Astrocyte (in vitro differentiated cells and primary cell): Measurements from ENCODE around the gene SOCS6. TPM values are rescaled to one million over a fixed set of nuclear protein-coding genes. Genes with fewer than 3 reads are reported as not detected.

Source experiments
- DNase-seq: peaks from one replicate; pipeline ENCODE4 v3.0.0-alpha.2; 2010; ENCODE audit warnings: low read depth
- FAIRE-seq: peaks from 2 replicates; lab custom pipeline; 2011; peaks lifted over from hg19 to GRCh38; lab: Jason Lieb, UNC
- H2AFZ ChIP-seq: 2 replicates; pipeline ENCODE4 v1.6.0; 2012; ENCODE audit warnings: low read depth, low read length, inconsistent platforms
- H3K27ac ChIP-seq: 2 replicates; pipeline ENCODE4 v1.5.1; 2011; ENCODE audit warnings: low read depth, low read length, inconsistent platforms
- H3K27me3 ChIP-seq: 2 replicates; pipeline ENCODE4 v1.6.0; 2011; ENCODE audit warnings: low read length, inconsistent platforms; ENCODE audit not compliant: insufficient read depth
- H3K36me3 ChIP-seq: 2 replicates; pipeline ENCODE4 v1.5.1; 2011; ENCODE audit warnings: low read length, inconsistent platforms; ENCODE audit not compliant: insufficient read depth
- H3K4me1 ChIP-seq: 2 replicates; pipeline ENCODE4 v1.5.1; 2011; ENCODE audit warnings: low read length, inconsistent platforms; ENCODE audit not compliant: insufficient read depth
- H3K4me2 ChIP-seq: 2 replicates; pipeline ENCODE4 v1.6.0; 2012; ENCODE audit warnings: low read length, inconsistent platforms
- H3K4me3 ChIP-seq: 2 replicates; pipeline ENCODE4 v1.5.1; 2011; ENCODE audit warnings: low read depth, mild to moderate bottlenecking, low read length, inconsistent platforms; ENCODE audit not compliant: insufficient read depth
- H3K79me2 ChIP-seq: 2 replicates; pipeline ENCODE4 v1.6.0; 2012; ENCODE audit warnings: mild to moderate bottlenecking, low read length, inconsistent platforms; ENCODE audit not compliant: insufficient read depth
- H3K9ac ChIP-seq: 2 replicates; pipeline ENCODE4 v1.6.0; 2012; ENCODE audit warnings: mild to moderate bottlenecking, low read length, inconsistent platforms
- H3K9me3 ChIP-seq: 2 replicates; pipeline ENCODE4 v1.5.1; 2012; ENCODE audit warnings: low read depth, mild to moderate bottlenecking, low read length, inconsistent platforms; ENCODE audit not compliant: insufficient read depth
- H4K20me1 ChIP-seq: 2 replicates; pipeline ENCODE4 v1.6.0; 2012; ENCODE audit warnings: low read length, inconsistent platforms; ENCODE audit not compliant: insufficient read depth
- H3K27ac Mint-ChIP-seq: one replicate; pipeline ENCODE4 v1.8.0; 2021; ENCODE audit warnings: mild to moderate bottlenecking, mixed read lengths; ENCODE audit not compliant: unreplicated experiment
- H3K27me3 Mint-ChIP-seq: one replicate; pipeline ENCODE4 v1.8.0; 2021; ENCODE audit warnings: low read depth, mixed read lengths; ENCODE audit not compliant: unreplicated experiment
- H3K36me3 Mint-ChIP-seq: one replicate; pipeline ENCODE4 v1.8.0; 2021; ENCODE audit warnings: low read depth, mixed read lengths; ENCODE audit not compliant: unreplicated experiment
- H3K4me1 Mint-ChIP-seq: one replicate; pipeline ENCODE4 v1.8.0; 2021; ENCODE audit warnings: low read depth, mixed read lengths; ENCODE audit not compliant: unreplicated experiment
- H3K4me3 Mint-ChIP-seq: one replicate; pipeline ENCODE4 v1.8.0; 2021; ENCODE audit warnings: mild to moderate bottlenecking, moderate library complexity, mixed read lengths; ENCODE audit not compliant: unreplicated experiment
- H3K9me3 Mint-ChIP-seq: one replicate; pipeline ENCODE4 v1.8.0; 2021; ENCODE audit warnings: mild to moderate bottlenecking, mixed read lengths; ENCODE audit not compliant: unreplicated experiment
- EZH2 ChIP-seq: IDR thresholded peaks from 2 replicates; pipeline ENCODE4 v1.6.1; 2012; ENCODE audit warnings: mild to moderate bottlenecking, low read length, inconsistent platforms; ENCODE audit not compliant: insufficient read depth
- total RNA-seq: library from RNA; stranded (reverse); gene quantifications from 2 replicates; pipeline ENCODE4 v1.2.1, GENCODE V29; 2021
- TF ChIP-seq, protein P1 (sequence below): IDR thresholded peaks from 2 replicates; pipeline ENCODE4 v1.5.1; 2011; ENCODE audit warnings: low read depth, mild to moderate bottlenecking, inconsistent platforms, low read length, moderate library complexity; ENCODE audit not compliant: insufficient read depth

The SOCS6 gene
- total RNA-seq, 1 donor from 2014 or later = 24.1 TPM

DNA sequence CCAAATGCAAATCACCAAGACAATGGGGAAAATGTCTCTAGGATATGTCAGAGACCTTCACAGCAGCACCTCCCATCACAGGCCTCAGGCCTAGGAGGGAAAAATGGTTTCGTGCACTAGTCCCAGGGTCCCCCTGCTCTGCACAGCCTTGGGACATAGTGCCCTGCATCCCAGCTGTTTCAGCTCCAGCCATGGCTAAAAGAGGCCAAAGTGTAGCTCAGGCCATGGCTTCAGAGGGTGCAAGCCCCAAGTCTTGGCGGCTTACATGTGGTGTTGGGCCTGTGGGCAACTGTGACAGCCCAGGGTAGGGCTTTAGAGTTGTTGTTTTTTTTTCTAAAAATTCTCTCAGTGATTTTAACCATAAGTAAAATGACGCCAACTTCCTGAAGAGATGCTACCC is 25.5 kb upstream of the SOCS6 start:
- DNase-seq (no peak), FAIRE-seq (no peak)
- Mint-ChIP-seq H3K27ac (no peak overlapping the region), H3K4me3 (no peak overlapping the region), H3K27me3 (no peaks in the 10 kb centered on the region), H3K4me1 (no peaks in the 10 kb centered on the region), H3K9me3 (no peaks in the 10 kb centered on the region), H3K36me3 (no peaks in the 10 kb centered on the region)
- H4K20me1 ChIP-seq = no peaks in the 10 kb centered on the region
- no peaks in the 10 kb centered on the region for H3K4me1 ChIP-seq
- H3K9ac ChIP-seq = no peak overlapping the region
- H3K4me3 ChIP-seq = no peak overlapping the region
- no peaks in the 10 kb centered on the region for H3K36me3 ChIP-seq
- H3K27me3 ChIP-seq = no peaks in the 10 kb centered on the region
- TF ChIP-seq EZH2 = no peak
- TF ChIP-seq, protein P1, sequence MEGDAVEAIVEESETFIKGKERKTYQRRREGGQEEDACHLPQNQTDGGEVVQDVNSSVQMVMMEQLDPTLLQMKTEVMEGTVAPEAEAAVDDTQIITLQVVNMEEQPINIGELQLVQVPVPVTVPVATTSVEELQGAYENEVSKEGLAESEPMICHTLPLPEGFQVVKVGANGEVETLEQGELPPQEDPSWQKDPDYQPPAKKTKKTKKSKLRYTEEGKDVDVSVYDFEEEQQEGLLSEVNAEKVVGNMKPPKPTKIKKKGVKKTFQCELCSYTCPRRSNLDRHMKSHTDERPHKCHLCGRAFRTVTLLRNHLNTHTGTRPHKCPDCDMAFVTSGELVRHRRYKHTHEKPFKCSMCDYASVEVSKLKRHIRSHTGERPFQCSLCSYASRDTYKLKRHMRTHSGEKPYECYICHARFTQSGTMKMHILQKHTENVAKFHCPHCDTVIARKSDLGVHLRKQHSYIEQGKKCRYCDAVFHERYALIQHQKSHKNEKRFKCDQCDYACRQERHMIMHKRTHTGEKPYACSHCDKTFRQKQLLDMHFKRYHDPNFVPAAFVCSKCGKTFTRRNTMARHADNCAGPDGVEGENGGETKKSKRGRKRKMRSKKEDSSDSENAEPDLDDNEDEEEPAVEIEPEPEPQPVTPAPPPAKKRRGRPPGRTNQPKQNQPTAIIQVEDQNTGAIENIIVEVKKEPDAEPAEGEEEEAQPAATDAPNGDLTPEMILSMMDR = no peak
- no peaks in the 10 kb centered on the region for H3K9me3 ChIP-seq
- H2AFZ ChIP-seq = no peak overlapping the region
- no peaks in the 10 kb centered on the region for H3K79me2 ChIP-seq
- H3K4me2 ChIP-seq = no peak overlapping the region
- no peak overlapping the region for H3K27ac ChIP-seq

DNA sequence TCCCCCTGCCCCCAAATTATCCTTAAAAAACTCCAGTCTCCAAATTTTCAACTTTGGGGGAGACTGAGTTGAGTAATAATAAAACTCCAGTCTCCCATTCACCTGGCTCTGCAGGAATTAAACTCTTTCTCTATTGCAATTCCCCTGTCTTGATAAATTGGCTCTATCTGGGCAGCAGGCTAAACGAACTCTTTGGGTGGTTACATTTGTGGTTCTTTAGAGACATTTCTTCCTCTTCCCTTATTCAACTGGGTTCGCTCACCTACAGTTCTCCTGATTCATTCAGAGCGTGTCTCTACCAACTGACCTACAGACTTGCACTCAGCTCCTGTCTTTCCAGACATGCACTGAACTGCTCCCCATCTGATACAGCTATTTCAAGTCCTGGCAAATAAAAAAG is 17.1 kb upstream of the SOCS6 start:
- H3K27ac Mint-ChIP-seq = no peak overlapping the region
- no peaks in the 10 kb centered on the region for H3K36me3 ChIP-seq
- peaks cover 4% of the 10 kb centered on the region for H3K9me3 ChIP-seq
- H4K20me1 ChIP-seq = no peaks in the 10 kb centered on the region
- no peak overlapping the region for H3K27ac ChIP-seq
- no peaks in the 10 kb centered on the region for H3K4me1 ChIP-seq
- H3K4me2 ChIP-seq = no peak overlapping the region
- TF ChIP-seq, protein P1 = no peak
- no peak for TF ChIP-seq EZH2
- FAIRE-seq (no peak), DNase-seq (no peak)
- peaks cover 4% of the 10 kb centered on the region for H3K27me3 Mint-ChIP-seq
- H3K9me3 Mint-ChIP-seq = peaks cover 16% of the 10 kb centered on the region
- no peak overlapping the region for H3K9ac ChIP-seq
- peaks cover 4% of the 10 kb centered on the region for H3K36me3 Mint-ChIP-seq
- peaks cover 2% of the 10 kb centered on the region for H3K4me1 Mint-ChIP-seq
- no peak overlapping the region for H2AFZ ChIP-seq
- no peaks in the 10 kb centered on the region for H3K79me2 ChIP-seq
- H3K4me3 Mint-ChIP-seq = no peak overlapping the region
- no peak overlapping the region for H3K4me3 ChIP-seq
- H3K27me3 ChIP-seq = no peaks in the 10 kb centered on the region

DNA sequence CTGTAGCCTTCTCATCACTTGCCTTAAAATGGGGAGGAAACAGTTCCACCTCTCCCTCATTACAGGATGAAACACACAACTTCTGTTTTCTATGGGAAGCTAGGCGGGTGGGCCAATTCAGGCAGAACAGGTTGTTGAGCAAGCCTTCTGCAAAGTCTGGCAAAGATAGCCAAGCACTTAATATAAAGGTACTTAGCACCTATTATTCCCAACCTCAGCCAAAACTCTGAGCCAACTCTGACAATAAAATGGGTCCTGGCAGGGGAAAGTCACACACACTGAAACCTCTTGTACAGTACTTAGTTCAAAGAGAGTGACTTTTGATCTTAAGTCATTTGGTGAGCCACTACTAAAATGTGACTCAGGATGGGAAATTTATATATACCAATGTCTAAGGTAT is 15.8 kb upstream of the SOCS6 start:
- H3K27me3 ChIP-seq = no peaks in the 10 kb centered on the region
- H3K4me2 ChIP-seq = no peak overlapping the region
- FAIRE-seq (no peak), DNase-seq (no peak)
- H3K9me3 Mint-ChIP-seq = peaks cover 16% of the 10 kb centered on the region
- no peak for TF ChIP-seq EZH2
- TF ChIP-seq, protein P1 = no peak
- no peak overlapping the region for H2AFZ ChIP-seq
- H3K4me1 Mint-ChIP-seq = peaks cover 3% of the 10 kb centered on the region
- peaks cover 4% of the 10 kb centered on the region for H3K36me3 Mint-ChIP-seq
- H3K4me3 ChIP-seq = no peak overlapping the region
- no peak overlapping the region for H3K4me3 Mint-ChIP-seq
- H3K79me2 ChIP-seq = no peaks in the 10 kb centered on the region
- H3K4me1 ChIP-seq = no peaks in the 10 kb centered on the region
- no peaks in the 10 kb centered on the region for H3K36me3 ChIP-seq
- peaks cover 4% of the 10 kb centered on the region for H3K9me3 ChIP-seq
- no peak overlapping the region for H3K27ac ChIP-seq
- H3K27ac Mint-ChIP-seq = no peak overlapping the region
- no peaks in the 10 kb centered on the region for H4K20me1 ChIP-seq
- peaks cover 4% of the 10 kb centered on the region for H3K27me3 Mint-ChIP-seq
- H3K9ac ChIP-seq = no peak overlapping the region
